ENCODE measurements around the gene LAPTM5. TPM values are rescaled to one million over a fixed set of nuclear protein-coding genes. Genes with fewer than 3 reads are reported as not detected.

The LAPTM5 gene
- total RNA-seq, 4 donors from 2014 or later: 8.7 to 21.5 (median 15.6) TPM

DNA sequence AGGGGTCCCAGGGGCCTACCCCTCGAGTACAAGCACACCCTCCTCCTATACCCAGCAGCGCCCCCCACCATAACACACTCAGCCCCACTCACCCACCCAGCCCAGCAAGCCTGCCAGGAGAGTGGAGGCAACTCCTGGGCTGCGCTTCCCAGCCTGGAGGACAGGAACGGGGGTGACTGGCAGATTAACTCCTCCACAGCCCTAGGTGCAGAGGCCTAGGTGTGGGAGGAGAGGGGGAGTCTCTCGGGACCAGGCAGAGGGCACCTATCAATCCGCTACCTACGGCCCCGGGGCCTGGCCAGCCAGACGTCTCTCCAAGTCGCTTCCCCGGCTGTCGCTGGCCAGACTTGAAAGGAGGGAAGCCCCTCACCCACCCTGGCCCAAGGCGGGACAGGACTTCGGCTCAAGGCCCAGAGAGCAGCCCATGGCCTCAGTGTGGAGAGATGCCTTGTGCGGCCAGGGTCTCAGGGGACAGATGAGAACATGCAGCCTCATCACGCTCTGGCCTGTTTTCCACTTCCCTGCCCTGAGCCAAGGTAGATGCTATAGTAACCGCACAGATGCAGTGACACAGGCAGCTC is 59.1 kb downstream of the LAPTM5 start:
- no peak for TF ChIP-seq POLR2A (IDR thresholded peaks at IDR 0.05)
- peak in 1 of 2 donors; percentile 82 for DNase-seq (ENCODE audit: low spot score in 2 of 2)
- no peak overlapping the region for H3K4me3 ChIP-seq (ENCODE audit: low read depth, poor library complexity, severe bottlenecking)
- intact Hi-C loops (cut with DNase I; ENCODE audit: low total_unique reads): no loop called here
- WGBS, 2 donors: 60 to 61% methylated on average over 10 to 11 of the region's 17 CpGs

DNA sequence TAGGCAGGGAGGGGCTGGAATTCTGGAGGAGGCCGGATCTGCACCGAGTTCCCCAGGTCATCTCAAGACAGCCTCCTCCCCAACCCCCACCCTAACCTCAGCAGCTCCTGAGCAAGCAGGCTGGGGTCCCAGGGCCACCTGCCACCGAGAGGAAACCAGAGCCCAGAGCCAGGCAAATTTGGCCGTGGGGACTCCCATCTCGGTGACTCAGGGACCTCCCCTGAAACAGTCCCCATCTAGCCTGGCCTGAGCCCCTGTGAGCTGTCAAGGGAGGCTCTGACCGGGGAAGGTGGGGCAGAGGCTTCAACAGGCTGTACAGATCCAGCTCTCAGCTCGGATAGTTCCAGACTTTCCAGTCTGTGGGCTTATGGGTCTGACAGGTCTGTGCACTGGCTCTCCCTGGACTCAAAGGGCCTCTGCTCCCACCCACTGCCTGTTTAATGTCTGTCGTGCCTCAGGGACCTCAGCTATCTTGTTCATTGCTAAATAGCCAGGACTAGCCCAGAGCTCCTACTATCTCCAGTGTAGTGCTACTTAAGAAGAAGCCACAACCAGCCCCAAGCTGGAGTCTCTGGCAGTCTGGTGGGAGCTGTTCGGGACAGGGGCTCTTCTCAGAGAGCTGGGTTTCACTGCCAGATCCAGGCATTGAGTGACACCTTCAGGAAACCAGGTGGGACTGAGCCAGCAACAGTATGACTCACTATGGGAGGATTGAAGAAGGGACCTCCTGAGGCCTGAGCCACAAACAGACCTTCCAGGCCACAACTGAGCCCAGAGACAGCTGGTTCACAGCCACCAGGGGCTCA is 59.8 kb downstream of the LAPTM5 start:
- TF ChIP-seq, protein P1, sequence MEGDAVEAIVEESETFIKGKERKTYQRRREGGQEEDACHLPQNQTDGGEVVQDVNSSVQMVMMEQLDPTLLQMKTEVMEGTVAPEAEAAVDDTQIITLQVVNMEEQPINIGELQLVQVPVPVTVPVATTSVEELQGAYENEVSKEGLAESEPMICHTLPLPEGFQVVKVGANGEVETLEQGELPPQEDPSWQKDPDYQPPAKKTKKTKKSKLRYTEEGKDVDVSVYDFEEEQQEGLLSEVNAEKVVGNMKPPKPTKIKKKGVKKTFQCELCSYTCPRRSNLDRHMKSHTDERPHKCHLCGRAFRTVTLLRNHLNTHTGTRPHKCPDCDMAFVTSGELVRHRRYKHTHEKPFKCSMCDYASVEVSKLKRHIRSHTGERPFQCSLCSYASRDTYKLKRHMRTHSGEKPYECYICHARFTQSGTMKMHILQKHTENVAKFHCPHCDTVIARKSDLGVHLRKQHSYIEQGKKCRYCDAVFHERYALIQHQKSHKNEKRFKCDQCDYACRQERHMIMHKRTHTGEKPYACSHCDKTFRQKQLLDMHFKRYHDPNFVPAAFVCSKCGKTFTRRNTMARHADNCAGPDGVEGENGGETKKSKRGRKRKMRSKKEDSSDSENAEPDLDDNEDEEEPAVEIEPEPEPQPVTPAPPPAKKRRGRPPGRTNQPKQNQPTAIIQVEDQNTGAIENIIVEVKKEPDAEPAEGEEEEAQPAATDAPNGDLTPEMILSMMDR (IDR thresholded peaks at IDR 0.05): no peak
- TF ChIP-seq POLR2A (IDR thresholded peaks at IDR 0.05): no peak

DNA sequence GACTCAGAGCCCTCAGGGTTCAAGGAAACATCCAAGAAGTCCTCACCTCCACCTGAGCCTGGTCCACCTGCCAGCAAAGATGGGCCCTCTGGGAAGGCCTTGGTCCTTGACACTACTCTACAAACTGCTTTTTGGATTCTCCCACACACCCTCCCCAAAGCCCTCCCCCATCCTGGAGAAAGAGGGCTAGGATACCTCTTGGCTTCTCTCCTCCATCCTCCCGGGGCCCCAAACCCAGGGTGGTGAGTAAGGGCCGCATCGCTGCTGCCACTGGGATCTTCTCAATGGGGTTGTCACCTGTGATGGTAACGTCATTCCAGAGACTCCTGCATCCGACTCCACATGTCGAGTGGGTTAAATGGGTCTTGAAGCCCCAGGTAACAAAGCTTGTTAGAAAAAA is 60.7 kb downstream of the LAPTM5 start:
- peak in 1 of 2 donors; percentile 84 for DNase-seq (ENCODE audit: low spot score in 2 of 2)
- no peak for TF ChIP-seq POLR2A (IDR thresholded peaks at IDR 0.05)
- TF ChIP-seq, protein P1 (IDR thresholded peaks at IDR 0.05): no peak
- no peak overlapping the region for H3K4me3 ChIP-seq (ENCODE audit: low read depth, poor library complexity, severe bottlenecking)
- intact Hi-C loops (cut with DNase I; ENCODE audit: low total_unique reads): no loop called here
- 92 to 94% methylated on average over 6 of the region's 6 CpGs for WGBS, 2 donors

More for the DNA sequence above, 59.8 kb downstream of the LAPTM5 start:
- H3K4me3 ChIP-seq (ENCODE audit: low read depth, poor library complexity, severe bottlenecking): no peak overlapping the region
- WGBS, 2 donors: 57 to 63% methylated on average over 7 to 9 of the region's 9 CpGs
- intact Hi-C loops (cut with DNase I; ENCODE audit: low total_unique reads): no loop called here
- DNase-seq (ENCODE audit: low spot score in 2 of 2): peak in 1 of 2 donors; percentile 88

DNA sequence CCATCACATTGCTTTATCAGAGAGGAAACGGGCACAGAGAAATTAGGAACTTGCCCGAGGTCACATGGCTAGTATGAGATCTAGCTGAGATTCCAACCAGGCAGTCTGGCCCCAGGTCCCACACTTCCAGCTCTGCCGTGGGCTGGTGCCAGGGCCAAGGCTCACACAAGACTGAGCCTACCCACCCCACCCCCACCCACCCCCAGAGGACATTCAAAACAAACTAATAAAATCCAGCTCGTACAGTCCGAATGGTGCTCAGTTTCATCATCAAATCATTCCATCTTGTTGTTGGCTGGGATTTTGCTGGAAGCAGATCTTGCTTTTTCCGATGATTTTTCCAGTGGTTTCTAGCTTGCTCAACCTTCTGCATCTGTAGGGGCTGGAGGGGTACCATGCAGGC is 62.1 kb downstream of the LAPTM5 start:
- no peak overlapping the region for H3K4me3 ChIP-seq (ENCODE audit: low read depth, poor library complexity, severe bottlenecking)
- DNase-seq (ENCODE audit: low spot score in 2 of 2): peak; percentile 71 to 93
- intact Hi-C loops (cut with DNase I; ENCODE audit: low total_unique reads): no loop called here
- whole genome bisulfite sequencing, 2 donors: 13 to 23% methylated on average over 6 of the region's 6 CpGs
- no peak for TF ChIP-seq POLR2A (IDR thresholded peaks at IDR 0.05)
- TF ChIP-seq, protein P1 (IDR thresholded peaks at IDR 0.05): no peak

DNA sequence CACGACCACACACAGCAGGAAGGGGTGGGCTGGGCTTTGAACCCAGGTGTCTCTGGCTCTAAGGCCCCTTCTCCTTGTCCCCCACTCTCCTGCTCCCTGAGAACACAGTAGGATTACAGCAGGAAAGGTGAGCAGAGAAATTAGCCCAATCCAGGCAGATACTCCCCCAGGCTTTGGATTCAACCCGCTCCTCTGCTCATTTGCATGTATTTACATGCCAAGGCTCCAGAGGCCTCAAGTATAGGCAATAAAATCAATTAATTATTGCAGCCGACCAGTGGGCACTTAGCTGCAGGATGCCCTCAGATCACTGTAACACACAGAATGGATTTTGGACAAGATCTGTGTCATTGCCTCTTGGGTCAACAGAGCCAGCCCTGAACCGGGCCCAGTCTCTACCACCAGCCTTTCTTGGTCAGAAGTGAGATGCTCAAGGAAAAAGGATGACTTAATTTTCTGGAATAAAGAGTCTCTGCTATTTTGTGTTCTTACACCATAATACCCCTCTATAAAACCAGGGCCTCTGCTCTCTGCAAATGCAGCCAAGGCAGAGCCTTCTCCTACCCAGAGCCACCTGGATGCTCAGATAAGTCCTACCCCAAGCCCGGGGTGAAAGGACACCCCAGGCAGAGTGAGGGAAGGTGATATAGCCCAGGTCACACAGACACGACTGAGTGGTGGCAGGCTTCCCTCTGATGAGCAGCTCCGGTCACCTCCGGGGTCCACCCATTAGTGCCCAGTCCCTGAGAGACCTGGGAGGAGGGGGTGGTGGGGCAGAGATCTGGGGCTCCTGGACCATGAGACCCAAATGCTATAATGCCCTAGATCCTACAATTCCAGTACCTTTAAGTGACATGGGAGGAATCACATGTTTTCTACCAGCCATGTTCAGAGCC is 63.0 kb downstream of the LAPTM5 start:
- intact Hi-C loops (cut with DNase I; ENCODE audit: low total_unique reads): no loop called here
- no peak overlapping the region for H3K4me3 ChIP-seq (ENCODE audit: low read depth, poor library complexity, severe bottlenecking)
- DNase-seq (ENCODE audit: low spot score in 2 of 2): peak in 1 of 2 donors; percentile 82
- TF ChIP-seq, protein P1 (IDR thresholded peaks at IDR 0.05): no peak
- no peak for TF ChIP-seq POLR2A (IDR thresholded peaks at IDR 0.05)
- WGBS, 2 donors: 72 to 76% methylated on average over 8 of the region's 8 CpGs

DNA sequence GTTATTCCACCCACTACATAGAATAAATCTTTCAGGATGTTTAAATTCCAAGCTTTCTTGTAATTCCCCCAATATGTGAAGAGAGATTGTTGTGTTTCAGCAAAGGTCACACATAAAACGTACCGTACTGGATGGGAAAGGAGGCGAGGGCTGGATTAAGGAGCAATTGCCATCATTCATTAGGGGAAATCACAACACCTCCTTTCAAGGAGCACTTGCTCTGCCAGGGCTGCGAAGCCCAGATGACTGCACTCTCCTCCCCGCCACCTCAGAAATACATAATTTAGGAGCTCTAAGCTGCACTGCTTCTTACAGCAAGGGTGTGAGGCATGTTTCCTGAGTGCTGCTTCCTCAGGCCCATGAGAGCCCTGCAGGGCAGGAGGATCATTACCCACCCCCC is 63.8 kb downstream of the LAPTM5 start:
- TF ChIP-seq, protein P1 (IDR thresholded peaks at IDR 0.05): no peak
- TF ChIP-seq POLR2A (IDR thresholded peaks at IDR 0.05): no peak
- 65 to 93% methylated on average over 5 of the region's 5 CpGs for WGBS, 2 donors
- DNase-seq (ENCODE audit: low spot score in 2 of 2): peak in 1 of 2 donors; percentile 59
- H3K4me3 ChIP-seq (ENCODE audit: low read depth, poor library complexity, severe bottlenecking): no peak overlapping the region
- intact Hi-C loops (cut with DNase I; ENCODE audit: low total_unique reads): no loop called here
